HG03103 (cell line): ENCODE data around the gene AIP.

Experiments used
- ATAC-seq: cut with Tn5 transposase; IDR thresholded peaks from one replicate; pipeline ENCODE4 v1.9.1; 2021; ENCODE audit warnings: low read depth; ENCODE audit not compliant: unreplicated experiment

The AIP gene

DNA sequence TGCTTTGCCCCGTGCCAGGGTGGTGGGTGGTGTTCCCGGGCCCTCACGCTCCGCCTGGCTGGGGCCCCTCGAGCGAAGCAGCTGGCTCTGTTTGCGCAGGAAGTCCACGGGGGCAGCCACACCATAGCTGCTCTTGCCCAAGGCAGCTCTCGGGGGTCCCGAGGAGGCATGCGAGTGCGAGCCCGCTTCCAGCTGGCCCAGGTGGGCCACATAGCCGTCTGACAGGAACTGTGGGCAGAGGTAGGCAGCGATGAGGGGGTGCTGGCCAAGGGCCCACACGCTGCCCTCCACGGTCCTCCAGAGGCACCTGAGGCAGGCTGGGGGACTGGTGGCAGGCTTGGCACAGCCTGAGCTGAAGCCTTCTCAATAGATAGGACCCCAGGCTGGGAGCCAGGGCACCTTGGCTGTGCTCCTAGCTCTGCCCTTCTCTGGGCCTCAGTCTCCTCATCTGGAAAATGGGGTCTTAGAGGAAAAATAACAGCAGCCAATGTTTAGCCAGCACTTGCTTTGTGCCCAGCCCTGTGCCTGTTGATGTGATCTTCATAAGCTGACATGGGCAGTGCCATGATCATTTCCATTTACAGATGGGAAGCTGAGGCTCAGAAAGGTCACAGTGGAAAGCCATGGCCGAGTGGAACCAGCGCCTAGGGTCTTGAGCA, 9.4 kb downstream of the AIP start:
- no peak for ATAC-seq

DNA sequence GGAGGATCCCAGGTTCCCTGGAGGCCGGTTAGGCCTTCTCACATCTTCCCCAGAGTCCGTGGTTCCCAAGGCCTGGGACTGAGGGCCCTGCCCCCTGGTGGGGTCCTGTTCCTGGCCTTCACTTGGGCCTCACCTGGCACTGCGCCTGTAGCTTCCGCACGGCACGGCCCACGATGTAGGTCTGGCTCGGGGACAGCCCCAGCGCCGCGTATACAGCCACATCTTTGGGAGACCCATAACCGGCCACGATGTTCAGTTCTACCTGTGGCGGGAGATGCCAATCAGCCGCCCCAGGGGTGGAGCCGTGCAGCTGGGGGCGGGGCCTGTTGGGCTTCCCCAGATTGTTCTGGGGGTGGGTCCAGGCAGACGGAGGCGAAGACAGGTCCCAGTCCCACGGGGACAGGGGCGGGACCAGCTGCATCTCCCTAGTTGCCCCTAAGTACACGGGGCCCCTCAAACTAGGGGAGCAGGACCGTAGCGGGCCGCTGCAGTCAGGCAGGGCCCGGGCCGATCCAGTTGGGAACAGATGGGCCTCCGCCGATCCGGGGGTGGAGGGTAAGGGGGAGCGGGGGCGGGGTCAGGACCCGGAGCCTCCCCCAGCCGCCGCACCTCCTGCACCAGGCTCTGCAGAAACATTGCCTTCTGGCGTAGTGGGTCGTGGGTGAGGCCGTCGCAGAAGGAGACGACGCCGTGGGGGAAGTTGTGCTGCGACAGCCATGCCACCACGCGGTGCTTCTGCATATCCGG, 10.1 kb downstream of the AIP start:
- no peak for ATAC-seq

DNA sequence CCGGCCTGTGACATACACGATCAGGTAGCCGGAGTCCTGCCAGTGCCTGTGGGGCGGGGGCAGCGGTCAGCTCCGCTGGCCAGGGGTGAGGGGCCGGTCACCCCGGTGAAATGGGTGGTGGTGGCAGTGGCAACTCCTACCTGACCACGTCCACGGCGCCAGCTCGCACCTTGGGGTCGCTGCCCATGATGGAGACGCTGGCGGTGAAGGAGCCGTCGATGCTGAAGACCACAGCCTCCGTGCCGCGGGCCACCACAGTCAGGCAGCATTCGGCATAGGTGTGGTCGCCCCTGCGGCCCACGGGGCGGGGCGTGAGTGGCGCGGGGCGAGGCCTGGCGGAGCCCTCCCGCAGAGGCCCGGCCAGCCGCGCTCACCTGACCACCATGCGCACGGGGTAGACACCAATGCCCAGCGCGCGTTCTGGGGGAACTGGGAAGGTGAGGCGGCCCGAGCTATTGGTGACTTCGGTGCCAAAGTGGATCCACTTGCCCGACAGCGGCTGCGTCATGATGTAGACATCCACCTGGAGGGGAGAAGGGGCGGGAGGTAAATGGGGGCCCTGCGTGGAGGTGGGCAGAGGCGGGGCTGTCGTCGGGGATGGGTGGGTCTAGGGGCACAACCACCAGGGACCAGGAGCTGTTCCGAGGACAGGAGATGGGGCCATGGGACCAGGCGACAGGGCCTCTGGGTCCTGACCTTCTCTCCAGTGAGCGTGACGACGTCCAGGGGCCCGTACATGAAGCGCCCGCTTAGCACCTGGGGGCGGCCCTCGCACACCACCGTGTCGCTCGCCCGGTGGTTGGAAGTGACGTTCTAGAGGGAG, 10.9 kb downstream of the AIP start:
- ATAC-seq = no peak

DNA sequence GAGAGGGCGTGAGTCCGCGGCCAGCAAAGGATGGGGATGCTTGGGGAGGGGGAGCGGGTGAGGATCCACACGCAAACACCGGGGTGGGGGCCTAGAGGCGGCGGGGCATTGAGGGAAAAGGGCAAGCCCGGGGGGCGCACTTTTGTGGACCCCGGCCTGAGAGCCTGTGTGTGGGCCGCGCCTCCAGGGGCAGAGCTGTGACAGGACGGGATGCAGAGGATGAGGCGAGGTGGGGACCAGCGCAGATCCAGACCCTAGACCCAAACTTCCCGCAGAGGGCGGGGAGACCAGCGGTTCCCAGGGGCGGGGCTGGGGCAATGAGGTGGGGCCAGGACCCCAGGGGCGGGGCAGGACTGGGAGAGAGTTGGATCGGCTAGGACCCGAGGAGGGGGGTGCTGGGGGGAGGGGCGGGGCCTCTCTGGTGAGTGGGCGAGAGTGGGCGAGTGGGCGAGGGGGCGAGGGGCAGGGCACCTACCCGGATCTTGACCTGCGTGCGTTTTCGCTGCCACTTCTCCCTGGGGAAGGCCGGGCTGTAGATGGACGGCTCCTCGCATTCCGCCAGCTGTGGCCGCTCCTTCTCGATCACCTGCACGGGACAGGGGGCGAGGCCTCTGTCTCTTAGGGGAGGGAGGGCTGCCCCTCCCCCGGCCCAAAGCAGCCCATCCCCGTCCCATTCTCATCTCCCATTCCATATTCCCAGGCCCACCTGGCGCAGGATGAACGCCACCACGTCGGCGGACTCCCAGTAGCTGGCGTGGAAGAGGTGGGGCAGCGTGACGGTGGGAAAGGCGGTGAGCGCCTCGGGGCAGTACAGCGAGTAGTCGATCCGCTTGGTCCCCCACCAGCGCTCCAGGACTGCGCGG, 11.8 kb downstream of the AIP start:
- no peak for ATAC-seq

DNA sequence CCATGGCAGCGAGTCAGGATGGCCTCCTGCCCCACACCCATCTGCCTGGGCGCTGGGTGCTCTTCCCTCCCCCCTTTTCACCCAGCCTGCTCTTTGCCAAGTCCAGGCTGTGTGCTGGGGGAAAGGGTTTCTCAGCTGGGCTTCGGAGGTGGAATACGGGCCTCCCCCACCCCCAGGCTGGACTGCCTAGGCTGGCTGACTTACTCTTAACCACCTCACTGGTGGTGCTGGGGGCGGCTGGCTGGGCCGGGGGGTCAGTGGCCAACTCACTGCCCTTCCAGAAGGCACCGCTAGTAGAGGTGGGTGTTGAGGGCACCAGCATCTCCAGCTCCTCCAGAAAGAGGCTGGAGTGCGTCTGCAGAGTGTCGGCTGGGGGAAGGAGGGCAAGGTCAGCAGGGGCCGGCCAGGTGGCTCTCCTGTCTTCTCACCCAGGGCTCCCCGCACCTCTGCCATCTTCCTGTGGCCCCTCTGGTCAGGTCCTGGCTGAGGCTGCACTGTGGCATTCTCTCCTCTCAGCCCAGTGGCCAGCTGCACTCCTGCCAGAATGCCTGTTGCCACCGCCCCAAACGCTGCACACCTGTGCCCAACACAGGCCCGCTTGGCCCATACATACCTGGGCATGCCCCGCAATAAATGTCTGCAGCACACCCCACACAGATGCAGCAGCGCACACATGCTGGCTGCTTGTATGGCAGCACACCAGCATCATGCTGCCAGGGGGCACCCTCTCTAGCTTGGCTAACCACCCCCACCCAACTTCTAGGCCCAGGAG, 12.6 kb downstream of the AIP start:
- no peak for ATAC-seq

DNA sequence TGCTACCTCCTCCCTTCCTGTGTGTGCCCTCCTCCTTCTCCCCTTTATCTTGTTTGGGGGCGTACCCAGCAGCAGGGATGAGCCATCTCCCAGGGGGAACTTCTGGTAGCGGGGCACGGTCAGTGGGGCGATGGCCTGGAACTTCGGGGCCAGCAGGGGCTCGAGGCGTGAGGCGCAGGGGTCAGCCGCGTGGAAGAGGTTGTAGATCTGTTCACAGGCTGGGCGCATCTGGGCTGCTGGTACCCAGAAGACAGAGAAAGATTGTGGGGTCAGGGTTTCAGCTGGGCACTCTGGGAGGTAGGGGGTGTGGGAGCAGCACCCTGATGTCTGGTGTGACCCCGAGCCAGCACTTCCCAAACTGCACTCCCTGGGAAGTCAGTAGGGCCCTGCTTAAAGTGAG, 13.3 kb downstream of the AIP start:
- no peak for ATAC-seq

DNA sequence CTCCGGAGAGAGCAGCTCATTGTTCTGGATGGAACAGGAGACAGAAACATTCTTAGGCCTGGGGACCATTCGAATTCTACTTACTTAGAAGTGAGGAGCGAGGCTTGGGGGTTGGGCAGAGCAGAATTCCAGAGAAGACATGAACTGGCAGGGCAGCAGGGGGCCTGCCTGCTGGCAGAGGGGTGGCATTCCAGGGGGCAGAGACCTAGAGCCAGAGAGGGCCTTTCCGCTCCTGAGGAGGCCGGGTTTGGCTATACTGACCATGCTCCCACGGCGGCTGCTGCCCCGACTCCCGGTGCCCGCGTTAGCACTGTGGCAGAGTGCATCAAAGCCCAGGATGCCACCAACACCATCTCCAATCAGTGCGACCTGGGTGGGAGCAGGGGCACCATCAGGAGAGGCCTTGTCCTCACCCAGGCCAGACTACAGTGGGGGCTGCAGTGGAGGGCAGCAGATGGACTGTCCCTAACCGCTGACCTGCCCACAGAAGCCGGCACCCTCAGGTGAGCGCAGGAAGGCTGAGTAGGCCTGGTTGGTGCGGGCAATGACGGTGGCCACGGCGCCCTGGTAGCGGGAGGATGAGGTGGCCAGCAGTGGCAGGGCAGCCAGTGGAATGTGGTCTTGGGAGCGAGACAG, 14.9 kb downstream of the AIP start:
- ATAC-seq = no peak

DNA sequence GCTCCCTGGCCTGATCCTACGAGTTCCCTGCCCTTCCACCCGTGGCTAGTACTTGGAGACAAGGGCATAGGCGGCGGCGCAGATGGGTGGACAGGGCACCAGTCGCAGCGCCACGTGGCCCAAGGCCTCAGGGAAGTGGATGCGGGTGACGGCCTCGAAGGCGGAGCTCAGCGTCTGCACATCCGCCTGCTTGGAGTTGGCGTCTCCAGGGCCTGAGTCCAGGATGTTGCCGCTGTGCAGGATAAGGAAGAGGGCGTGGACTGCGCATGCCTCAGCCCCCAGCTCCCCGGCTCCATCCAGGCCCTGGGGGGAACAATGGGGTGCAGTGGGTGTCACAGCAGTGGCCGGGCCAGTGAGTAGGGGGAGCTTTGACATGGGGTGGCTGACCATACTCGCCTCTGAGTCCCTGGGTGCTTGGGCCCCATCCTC, 15.7 kb downstream of the AIP start:
- ATAC-seq = no peak

DNA sequence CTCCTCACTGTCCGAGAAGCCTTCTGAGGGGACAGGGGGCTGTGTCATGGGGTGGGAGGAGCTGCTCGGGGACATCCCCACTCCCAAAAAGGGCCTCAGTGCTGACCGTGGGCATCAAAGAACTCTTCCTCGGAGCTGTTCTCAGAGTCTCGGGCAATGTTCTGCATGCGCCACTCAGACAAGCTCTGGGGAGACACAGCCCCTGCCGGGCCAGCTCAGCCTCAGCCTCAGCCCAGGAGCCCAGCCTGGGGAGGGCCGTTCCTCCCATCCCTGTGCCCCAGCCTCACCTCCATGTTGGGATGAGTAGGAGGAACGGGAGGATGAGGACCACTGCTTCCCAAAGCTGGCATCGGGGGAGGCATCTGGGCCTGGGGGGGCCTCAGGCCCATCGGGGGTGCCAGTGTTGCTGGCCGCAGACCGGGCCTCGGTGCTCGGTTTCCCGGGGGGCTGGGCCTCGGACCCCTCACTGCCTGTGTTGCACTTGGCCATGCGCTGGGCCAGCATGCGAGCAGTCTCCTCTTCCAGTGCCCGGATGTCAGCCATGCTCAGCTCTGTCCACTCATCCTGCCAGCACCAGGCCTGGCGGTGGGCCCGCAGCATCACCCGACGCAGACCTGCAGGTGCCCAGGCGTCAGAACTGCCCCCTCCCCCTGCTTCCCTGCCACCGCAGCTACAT, 17.1 kb downstream of the AIP start:
- no peak for ATAC-seq

DNA sequence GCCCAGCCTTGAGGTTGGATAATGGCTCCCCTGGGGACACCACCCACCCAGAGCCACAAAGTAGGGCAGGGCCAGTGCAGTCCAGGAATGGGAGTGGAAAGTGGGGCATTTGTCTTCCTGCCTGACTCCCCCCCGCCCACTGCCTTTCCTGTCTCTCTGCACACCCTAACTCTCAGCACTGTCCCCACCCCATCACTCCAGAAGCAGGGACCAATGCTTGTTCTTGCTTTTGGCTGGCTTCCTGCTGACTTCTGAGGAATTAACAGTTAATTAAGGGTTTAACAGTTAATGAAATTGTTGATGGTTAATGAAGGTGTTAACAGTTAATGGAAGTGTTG, 17.6 kb downstream of the AIP start:
- no peak for ATAC-seq

DNA sequence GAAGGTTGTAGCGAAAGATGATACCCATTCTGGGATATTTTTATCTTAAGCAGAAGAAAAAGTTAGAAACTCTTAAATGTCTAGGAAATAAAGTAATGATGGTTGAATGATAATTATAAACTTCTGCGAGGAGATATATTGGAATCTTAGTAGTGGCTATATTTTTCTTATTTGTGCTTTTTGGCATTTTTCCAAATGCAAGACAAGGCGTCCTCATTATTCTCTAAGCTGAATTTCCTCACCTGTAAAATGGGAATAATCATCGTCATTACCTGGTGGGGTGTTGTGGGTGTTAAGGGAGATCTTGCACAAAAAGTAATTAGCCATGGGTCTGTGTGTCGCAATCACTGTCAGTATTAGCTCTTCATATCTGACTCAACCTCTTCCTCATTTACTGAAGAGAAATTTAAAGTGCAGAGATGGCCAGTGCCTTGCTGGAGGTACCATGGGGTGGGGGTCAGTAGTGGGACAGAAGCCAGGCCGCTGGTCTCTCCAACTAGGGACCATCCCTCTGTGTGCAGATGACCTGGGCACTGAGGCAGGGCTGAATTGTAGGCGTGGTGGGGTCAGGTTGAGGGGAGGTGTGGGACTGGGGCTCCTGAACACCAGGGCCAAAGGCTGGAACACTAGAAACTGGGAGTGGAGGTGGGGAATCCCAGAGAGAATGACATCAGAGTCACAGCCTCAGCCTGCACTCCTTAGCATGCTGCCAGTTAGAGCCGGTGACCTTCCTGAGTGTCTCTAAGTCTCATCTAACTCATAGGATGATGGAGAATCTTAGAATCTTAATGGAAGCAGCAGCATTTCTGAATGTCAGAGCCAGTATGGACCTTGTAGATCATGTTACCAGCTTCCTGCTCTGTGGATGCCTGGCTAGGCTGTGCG, 18.2 kb downstream of the AIP start:
- no peak for ATAC-seq

DNA sequence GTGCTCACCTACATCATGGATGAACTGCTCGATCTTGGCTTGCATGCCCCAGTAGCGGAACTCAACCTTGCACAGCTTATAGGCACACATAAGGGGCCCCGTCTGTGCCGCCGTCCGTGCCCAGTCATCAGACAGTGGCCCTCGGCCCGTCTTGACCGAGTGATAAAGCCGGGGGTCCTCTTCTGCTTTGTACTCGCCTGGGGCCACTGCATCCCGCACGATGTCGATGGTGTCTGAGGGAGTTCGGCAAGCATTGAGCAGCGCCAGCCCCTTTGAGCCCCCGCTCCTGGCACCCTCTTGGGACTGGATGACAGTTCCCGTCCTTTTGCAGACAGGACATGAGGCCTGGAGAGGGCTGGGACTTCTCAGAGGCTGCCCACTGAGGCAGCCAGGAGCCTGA, 19.0 kb downstream of the AIP start:
- ATAC-seq = no peak

DNA sequence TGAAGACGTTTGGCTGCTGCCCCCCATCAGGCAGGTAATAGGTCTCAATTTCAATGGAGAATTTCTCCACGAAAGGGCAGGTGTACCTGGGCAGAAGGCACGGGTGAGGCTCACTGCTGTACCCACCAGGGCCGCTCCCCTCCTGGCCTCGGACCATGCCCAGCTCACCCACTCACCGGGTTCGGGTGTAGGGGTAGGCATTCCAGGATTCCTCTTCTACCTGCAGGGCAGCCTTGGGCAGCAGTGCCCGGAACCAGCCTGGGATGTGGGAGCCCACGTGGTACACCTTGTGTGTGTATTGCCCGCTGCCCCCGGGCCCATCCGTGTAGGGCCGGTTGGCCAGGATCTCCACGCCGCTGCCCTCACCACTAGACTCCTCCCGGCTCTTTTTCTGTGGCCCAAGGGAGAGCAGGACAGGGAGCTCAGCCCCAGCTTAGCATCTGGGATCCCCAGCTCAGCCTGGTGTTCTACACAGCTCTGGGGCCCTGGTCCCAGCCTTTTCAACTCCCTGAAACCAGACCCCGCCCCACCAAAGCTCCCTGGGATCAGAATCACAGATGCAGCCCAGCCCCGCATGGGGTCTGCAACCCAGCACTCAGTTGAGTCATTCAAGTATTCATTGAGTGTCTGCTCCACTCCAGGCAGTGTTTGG, 19.6 kb downstream of the AIP start:
- no peak for ATAC-seq

DNA sequence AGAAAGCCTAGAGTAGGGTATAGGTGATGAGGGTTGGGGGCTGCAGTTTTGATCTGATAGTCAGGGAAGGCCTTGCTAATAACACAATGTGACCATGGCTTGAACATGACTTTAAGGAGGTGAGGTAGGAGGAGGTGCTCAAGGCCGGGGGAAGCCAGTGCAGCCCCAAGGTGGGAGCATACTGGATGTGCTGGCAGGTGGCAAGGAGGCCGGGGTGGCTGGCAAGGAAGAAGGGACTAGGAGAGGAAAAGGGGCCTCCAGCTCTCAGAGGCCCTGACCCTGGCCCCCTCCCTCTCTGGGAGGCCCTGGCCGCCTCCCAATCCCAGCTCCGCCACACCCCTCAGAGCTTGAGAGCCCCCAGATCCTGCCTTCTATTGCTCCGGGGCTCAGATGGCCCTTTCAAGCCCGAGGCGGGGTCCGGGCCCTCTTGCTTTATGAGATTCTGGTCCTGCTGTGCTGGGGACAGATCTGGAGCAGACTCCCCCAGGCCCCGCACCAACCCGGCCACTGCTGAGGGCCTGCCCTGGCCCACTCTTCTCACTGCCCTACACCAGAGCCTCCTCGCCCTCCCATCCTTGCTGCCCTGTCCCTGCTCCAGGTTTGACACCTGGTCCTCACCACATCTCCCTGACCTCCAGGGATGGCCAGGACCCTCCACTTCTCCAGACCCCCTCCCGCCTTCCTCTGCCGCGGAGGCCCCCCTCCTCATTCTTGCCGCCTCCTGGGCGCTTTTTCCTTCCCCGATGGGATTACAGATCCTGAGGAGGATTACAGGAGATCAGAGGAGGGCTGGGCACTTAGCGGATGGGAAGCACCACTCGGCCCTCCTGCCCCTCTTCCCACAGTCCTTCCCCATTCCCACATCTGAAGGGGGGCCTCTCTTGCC, 20.5 kb downstream of the AIP start:
- no peak for ATAC-seq

DNA sequence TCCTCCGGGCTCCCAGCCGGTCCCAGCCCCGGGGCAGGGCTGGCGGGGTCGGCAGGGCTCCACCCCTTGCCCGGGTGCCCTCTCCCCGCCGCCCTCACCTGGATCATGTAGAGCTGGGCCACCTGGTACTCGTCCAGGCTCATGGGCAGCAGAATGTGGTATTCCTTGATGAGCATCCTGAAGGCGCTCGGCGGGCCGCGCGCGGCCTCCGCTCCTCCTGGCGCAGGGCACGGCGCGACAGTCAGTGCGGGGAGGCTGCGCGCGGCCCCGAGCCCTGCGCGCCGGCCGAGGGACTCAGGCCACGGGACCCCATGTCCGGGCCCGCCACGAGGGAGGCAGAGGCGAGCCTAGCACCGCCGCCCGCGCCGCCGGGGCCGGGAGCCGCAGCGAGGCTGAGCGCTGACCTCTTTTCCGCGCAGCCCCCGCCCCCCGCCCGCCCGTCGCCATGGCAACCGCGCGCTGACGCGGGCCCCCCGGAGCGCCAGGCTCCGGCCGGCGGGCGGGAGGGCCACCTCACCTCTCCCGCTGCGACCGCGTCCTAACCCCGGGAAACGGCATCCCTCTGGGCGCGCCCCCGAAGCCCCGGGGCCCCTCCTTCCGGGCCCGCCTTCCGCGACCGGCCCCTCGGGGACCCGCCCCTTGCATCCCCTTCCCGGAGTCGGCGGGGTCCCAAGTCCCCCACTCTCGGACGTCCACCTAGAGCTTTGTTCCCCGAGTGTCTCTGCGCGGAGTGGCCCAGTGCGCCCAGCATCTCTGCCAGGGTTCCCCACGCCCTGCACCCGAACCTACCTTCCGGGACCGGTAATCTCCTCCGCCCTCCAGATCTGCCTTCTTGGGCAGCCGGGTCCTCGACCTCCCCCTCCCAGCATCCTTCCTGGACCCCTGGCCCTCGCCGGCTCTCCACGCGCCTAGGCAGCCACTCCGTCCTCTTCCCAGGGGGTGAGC, 21.5 kb downstream of the AIP start:
- no peak for ATAC-seq
